Stimulated activated CD4-positive, alpha-beta T cell treated with anti-CD3 and anti-CD28 coated beads, Interleukin-1b, Interleukin-23, amount 100 ng/mL, for 4 hours (primary cell): ENCODE data around the gene CACNA1G.

ENCODE experiments used
- DNase-seq, 2 donors: peaks; one replicate each; pipeline ENCODE4 v3.0.0-alpha.2; 2020; ENCODE audit warnings: low read depth in 2 of 2

Gene CACNA1G

DNA sequence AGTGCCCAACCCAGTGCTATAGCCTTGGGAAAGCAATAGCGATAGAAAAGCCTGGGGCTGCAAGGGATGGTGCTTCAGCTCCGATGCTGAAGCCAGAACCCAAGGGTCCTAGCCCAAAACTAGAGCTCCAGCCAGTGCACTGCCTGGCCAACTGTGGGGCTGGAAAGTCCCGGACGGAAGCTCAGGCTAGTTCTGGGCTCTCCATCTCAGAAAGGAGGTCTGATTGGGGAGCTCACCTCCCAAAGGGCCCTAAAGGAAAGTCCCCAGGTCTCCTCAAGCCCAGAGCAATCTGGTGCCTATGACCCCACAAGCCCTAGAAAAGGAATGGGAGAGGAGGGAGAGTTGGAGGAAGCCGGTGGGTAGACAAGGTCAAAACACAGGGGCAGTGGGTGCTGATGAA, 72.1 kb downstream of the CACNA1G start:
- DNase-seq = no peak

DNA sequence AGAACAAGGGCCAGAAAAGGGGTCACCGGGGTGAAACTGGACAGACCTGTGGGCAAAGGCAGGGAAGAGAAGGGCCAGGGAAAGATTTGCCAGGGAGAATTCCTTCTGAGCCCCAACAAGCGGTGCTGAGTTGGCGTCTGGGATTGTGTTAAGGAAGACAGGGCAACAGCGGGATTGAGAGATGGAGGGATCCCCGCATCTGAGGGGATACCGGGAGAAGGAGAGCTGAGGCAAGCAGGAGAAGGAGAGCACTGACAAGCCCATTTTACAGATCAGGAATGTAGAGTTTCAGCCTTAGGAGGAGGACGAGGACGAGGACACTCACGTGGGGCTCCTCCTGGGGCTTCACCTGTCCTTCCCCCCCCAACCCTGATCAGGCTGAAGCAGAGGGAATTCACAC, 73.2 kb downstream of the CACNA1G start:
- DNase-seq = no peak

DNA sequence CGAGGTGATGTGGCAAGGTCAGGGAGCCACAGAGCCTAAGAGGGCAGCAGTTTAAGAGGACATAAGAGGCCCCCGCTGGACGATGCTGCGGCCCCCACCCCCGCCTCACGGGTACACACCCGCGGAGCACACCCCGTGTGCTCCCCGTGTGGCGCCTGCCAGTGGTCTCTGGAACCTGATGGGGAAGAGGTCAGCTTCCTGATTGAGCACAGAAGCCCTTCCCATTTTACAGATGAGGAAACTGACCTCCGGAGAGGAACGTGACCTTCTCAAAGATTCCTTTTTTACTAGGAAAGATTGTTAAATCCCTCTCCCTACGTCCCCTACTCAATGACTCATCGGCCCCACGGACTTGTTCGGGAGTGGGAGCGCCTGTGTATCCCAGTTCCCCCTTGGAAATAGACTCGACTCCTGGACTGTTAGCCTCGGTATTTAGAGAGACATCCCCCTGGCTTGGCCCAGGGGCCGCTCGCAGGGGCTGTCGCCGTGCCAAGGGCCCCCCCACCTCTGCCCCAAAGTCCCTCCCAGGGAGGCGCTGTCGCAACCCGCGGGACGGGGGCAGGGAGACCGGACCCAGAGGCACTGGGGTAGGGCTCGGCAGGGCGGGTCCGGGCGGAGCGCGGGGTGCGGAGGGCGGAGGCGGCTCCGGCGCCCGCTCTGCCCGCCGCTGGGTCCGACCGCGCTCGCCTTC, 73.9 kb downstream of the CACNA1G start, which contains the start of gene ABCC3:
Gene ABCC3, plus strand, starts transcription at position 658 of the 691 bp plus-strand sequence. CDS start 56 bp downstream, outside the sequence.
- no peak for DNase-seq

DNA sequence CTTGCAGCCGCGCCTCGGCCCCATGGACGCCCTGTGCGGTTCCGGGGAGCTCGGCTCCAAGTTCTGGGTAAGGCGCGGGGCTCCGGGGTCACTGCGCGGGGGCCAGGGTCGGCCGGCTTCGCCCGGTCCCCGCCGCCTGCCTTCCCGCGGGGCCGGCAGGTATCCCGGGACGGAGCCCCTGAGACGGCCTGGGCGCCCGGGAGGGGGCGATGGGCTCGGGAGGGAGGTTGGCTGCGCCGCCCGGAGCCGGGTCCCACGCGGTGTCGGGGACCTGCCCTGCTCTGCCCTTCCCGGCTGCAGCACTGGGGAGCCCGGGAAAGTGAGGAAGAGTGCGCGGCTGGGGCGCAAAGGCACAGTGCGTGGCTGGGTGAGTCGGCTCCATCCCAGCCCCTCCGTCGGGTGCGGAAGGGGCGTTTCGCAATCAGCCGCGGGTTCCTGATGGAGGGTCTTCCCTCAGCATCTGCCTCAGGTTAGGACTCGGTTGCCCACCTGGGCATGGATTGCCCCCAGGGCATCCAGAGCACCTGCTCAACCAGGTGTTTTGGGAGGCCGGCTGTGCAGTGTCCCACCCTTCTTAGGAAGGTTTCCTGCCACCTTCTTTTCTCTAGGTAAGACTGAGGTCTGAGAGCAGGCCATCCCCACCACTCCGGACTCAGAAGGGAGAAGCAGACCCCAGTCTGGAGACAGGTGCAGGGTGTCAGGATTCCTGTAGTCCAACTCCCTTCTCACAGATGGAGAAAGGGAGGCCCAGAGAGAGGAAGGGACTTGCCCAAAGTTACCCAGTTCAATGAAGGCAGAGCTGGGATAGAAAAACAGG, 74.6 kb downstream of the CACNA1G start:
- no peak for DNase-seq

DNA sequence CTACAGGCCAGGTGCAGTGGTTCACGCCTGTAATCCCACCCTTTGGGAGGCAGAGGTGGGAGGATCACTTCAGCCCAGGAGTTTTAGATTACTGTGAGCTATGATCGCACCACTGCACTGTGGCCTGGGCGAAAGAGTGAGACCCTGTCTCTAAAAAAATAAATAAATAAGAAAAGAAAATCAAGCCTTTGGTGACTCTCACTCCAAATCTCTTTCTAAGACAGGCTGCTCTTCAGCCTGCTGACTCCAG, 75.1 kb downstream of the CACNA1G start:
- no peak for DNase-seq

DNA sequence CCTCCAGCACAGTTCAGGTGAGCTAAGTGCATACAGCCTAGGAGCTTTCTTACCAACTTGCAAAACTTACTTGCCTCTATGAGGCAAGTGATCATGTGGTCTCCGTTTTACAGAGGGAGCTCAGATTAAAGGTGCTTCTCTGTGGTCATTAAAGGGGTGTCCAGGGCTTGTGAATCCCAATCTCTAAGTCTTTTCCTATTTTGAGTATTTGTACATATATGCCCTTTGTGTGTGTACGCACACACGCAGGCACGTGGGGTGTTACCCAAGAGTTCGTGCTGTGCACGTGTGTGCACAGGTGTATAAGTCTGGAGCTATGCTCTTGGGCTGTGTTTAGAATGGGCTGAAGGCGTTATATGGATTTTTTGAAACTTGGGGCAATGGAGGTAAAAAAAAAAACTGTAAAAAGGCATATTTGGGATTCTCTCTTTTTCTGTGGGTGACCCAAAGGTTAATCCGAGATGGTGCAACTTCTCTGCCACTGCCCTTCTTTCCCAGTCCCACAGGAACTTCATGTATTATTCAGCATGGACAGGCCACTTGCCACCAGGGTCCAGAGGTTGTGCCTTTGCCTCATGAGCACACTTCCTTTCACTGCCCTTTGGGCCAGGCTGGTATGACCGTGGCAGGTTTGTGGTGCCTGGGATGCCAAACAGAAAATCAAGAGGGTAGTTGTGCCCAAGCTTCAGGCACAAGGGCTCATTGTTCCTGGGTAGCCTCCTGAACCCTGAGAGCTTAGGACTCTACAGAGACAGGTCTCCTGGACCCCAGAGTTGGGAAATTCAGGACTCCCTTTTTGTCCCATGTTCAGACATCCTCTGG, 75.7 kb downstream of the CACNA1G start:
- no peak for DNase-seq

DNA sequence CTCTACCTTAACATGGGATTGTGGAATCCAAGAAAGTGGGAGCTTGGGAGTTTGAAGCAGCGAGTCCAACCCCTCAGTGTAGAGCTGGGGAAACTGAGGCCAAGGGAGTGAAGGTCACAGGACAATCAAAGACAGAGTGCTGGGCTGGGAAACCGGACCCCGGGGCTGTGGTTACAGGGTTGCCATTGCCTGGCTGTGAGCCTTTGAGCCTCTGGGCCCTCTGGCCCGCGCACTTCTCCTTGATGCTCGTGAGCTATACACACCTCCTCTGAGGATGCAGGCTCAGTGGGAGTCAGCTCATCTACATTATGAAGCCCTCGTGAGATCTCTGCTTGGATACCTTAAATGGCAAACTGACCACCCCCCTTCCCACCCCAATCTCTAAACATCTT, 76.3 kb downstream of the CACNA1G start:
- DNase-seq = no peak

DNA sequence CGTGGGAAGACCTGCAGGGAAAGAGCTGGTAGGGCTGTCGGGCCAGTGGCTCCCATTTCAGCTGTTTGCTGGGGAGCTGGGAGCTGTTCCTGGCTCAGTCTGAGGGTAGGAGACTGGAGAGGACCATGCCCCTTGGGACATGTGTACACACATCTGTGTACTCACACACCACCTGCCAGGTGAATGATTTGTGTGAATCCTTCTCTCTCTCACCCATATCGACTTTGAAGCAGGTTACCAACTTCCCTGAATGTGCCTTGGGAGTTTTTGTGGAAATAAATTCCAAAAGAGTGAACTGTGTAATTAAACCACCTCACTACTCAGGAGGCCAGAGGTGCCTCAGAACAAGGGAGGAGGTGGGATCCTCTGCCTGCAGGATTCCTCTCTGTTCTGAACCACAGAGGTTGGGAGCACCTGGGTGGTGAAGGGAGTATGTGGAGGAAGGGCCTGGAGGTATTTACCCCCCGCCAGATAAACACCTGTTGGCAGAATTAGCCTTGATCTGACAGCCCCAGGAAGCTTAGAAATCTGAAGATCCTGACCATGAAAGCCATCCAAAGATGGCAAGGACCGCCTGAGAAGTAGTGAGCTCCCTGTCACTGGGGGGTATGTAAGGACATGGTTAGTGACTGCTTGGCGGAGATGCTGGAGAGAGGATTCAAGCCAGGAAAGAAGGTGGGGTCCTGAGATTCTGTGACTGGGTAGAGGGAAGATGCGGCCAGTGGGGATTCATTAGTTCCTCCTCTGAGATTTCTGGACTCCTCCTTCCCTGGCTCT, 77.5 kb downstream of the CACNA1G start:
- DNase-seq = no peak

DNA sequence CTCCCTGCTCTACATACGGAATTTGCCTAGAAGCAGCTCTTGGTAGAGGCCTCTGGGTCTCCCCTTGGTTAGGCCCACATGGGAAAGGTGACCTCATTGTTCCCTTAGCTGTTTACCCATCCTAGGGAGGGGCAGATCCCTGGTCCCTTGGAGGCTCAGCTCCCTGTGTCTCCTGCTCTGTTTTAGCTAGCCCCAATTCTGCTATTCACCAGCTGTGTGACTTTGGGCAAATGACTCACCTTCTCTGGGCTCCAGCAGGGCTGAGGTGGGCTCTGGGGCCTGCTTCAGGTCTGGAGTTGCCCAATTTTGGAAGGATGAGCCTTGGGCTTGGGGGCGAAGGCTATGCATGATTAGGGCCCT, 78.1 kb downstream of the CACNA1G start:
- no peak for DNase-seq

DNA sequence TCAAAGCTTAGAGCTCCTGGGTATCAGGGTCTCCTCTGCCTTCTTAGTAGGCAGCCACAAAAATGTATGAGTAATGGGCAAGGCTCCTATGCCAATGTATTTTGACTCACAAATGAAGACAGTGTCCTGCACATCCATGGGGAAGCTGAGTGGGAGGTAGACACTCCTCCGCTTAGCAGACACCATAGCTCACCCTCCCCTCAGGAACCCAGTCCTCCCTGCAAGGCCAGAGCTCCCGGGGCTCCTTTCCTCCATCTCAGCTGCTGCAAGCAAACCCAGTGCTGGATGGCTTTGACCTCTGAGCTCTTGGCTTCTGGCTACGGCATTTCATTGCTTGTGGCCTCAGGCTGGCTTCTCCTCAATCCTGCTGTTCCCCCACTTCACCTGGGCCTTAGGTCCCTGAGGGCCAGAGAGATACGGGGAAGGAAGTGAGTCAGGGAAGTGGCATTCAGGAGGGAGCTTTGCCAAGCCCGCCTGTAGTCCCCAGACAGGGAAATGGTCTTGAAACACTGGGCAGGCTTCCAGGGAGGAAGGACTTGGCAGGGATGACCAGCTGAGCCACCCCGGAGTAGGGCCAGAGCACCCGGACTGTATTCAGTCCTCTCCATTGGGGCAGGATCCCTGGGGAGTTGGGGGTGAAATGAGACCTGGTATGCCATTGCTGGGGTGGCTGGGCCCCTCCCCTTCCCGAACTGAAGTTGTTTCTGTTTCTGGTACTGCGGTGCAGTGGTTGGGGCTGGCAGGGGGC, 78.6 kb downstream of the CACNA1G start:
- no peak for DNase-seq

DNA sequence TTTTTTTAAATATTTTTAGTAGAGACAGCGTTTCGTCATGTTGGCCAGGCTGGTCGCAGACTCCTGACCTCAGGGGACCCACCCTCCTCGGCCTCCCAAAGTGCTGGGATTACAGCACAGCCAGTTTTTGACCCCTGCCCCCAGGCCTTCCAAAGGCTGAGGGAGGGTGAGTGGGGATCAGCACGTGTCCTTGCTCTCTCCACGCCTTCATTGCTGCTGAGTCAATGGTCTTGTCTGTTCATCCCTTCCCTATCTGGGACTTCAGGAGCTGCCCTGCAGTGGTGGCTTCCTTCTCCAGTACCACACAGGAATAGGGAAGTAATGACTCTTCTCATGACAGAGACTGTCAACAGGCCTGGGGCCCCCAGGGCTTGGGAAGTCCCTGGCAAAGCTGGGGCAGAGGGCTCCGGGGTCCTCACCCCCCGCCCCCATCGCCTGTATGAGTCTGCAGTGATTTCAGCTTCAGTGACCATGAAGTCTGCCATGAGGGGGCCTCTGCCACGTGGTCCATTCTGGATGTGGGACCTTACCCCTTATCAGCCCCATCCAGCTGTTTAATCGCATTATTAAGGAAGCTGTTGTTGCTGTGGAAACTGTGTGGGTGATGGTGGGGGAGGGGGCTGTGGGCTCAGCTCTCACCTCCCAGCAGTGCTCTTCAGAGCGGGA, 80.3 kb downstream of the CACNA1G start:
- no peak for DNase-seq

DNA sequence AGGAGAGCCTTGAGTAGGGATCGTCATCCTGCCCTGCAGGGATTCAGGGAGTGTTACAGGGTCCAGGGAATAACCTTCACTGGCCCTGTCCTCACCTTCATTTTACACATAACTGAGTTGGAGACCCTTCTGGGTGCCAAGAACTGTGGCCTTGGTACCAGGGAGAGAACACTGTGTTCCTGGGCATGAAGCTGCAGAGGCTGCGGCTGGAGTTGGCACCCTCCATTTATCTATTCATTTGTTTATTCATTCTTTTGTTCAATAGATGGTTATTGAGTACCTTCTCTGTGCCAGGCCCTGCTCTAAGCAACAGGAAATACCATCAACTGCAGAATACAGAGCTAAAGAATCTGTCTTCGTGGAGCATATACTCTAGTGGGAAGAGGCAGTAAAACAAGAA, 80.8 kb downstream of the CACNA1G start:
- DNase-seq = no peak

DNA sequence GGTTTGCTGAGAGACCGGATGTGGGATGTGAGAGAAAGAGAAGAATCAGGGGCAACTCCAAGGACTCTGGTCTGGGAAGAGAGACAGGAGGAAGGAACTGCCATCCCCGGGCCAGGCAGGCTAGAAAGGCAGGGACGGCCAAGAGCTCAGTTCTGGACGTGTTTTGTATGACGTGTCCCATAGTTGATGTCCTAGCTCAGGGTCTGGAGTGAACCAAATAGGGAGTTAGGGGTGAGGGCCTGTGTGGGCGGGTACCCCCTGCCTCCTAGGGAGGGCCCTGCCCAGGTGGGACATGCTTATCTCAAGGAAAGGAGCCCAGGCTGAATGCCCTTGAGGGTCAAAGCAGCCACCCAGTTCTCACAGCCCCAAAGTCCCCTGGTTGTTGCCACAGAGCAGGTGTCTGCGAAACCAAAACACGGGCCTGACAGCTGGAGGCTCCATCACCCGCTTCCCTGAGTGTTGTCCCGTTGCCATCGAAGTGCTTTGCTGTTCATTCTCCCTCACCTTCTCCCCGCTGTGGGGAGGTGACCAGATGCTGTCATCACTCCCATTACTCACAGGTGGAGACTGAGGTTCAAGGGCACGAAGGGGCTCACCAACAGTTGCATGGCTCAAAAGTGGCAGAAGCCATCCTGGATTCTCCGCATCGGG, 81.7 kb downstream of the CACNA1G start:
- no peak for DNase-seq

DNA sequence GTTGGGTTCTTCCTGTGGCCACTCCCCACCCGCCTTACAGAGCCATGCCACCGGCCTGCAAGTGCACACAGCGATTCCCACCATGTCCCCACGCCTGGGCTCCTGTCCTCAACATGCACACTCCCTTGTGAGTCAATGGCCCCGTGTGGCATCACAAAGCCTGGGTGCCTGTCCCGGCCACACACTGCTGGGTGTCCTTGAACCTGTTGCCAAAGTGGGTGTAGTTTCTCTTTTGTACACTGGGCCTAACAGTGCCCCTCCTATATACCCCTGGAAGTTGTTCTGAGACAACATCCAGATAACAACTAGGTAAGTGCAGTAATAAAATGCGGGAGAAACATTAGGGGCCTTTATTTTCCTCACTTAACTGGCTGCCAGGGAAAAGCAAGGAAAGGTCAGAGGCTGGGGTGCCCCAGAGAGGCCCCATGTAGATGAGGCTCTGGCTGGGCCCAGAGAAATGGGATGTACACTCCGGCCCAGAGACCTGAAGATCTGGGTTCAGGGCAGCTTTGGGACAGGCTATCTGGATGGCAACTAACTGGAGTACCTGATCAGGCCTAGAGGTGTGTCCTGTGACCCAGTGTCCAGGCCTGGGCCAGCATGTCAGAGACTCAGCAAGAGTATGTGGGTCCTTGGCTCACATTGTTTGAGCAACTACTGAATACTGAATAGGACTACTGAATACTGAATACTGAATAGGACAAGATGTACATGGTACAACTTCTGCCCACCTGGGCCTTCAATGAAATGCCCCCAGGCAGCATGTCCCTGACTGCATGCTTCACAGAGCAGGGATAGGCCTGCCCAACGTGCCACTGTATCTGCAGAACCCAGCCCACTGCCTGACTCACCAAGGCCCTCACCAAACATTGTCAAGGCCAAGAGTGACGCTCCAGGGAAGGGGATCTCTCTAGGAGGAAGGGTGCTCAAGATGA, 82.5 kb downstream of the CACNA1G start:
- DNase-seq = no peak

DNA sequence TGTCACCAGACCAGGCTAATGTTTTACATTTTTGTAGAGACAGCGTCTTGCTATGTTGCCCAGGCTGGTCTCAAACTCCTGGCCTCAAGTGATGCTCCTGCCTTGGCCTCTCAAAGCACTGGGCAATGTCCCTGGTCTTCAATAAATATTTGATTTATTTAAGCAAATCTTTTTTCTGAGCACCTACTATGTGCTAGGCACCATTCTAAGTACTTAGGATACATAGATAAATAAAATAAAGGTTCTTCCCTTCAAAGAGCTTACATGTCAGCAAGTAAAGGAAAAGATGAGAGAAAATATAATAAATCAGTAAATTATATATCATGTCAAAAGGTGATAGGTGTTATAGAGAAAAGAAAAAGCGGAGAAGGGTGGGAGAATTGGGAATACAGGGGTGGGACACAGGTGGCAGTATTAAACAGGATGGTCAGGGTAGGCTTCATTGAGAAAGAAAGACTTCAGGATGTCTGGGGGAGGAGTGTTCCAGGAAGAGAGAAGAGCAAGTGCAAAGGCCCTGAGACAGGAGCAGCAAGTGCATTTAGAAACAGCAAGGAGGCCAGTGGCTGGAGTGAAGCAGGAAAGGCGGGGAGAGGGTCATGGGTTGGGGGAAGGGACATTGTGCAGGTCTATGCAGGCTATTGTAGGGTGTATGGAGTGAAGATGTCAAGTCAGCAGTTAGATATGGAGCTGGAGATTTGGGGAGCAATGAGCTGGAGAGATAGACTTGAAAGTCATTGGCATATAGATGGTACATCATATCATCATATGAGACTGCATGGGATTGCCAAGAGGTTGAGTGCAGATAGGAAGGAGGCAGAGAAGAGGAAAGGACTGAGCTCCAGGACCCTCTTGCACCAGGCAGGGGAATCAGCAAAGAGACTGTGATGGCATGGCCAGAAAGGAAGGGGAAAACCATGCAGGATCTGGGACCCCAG, 85.5 kb downstream of the CACNA1G start:
- no peak for DNase-seq

DNA sequence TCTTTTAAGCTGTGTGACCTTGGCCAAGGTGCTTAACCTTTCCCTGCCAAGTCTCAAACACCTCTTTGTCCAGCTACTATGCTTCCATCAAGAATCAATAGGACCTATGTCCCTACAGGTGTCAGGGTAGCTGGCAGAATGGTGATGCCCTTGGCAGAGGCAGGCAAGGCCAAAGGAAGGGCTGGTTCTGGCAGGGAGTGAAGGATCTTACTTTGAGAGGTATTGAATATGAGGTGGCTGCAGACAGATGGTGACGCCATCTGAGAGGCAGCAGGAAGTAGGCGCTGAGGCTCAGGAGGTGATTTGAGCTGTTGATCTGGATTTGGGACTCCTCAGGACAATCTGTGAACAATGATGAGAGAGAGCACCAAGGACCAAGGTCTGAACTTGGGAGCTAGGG, 86.7 kb downstream of the CACNA1G start:
- no peak for DNase-seq

DNA sequence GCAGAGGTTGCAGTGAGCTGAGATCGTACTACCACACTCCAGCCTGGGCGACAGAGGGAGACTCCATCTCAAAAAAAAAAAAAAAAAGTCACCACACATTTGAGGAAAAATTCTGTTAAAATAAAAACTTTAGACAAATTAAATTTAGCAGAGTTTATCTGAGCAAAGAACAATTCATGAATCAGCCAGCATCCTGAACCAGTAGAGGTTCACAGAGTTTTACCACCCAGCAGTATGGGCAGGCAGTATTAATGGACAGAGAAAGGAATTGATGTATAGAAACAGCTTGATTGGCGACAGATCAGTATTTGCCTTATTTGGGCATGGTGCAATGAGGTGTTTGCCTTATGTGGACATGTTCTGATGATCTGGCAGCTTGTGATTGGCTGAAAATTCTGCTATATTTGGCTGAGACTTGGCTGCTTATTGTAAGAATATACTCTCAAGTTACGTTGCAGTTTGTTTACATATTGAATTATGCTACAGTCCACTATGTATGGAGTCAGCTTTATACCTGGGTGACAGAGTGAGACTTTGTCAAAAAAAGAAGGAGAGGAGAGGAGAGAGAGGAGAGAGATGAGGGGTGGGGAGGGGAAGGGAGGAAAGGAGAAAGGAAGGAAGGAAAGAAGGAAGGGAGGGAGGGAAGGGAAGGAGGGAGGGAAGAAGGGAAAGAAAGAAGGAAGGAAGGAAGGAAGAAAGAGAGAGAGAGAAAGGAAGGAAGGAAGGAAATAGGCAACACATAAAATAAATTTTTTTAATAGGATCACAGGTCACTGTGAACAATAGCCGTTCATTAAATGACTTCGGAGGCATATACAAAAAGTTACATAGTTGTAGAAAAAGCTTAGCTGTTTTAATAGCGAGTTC, 88.8 kb downstream of the CACNA1G start:
- DNase-seq = no peak
